ENCODE data around the gene ADGRG2.

The ADGRG2 gene

DNA sequence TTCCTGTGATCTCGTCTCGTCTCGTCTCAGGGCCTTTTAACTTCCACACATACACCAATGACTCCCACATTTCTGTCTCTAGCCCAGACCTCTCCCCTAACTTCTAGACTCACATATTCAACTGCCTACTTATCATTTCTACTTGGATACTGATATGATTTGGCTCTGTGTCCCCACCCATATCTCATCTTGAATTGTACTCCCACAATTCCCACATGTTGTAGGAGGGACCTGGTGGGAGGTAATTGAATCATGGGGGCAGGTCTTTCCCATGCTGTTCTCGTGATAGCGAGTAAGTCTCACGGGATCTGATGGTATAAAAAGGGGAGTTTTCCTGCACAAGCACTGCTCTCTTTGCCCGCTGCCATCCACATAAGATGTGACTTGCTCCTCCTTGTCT lies 147.3 kb downstream of the ADGRG2 start:
- Histone ChIP-seq H3K36me3 (ENCODE audit: insufficient read depth, low read length) (no peaks in the 10 kb centered on the region), H3K4me3 (ENCODE audit: low read depth in 1 of 2, low read length in 2 of 2) (no peak overlapping the region), H3K4me2 (ENCODE audit: insufficient read depth, low read length) (no peak overlapping the region), H3K9me3 (ENCODE audit: insufficient read depth, low read length, severe bottlenecking) (no peaks in the 10 kb centered on the region), H4K20me1 (ENCODE audit: insufficient read depth, low read length) (no peaks in the 10 kb centered on the region), H3K4me1 (ENCODE audit: insufficient read depth, low read length) (no peaks in the 10 kb centered on the region), H3K79me2 (ENCODE audit: insufficient read depth, low read length) (peaks cover 2% of the 10 kb centered on the region; the same call in 1 of the 2 replicates), H3K9ac (ENCODE audit: low read depth, low read length) (no peak overlapping the region), H3K27me3 (ENCODE audit: insufficient read depth, low read length, poor library complexity) (no peaks in the 10 kb centered on the region), H2AFZ (ENCODE audit: low read depth, low read length) (no peak overlapping the region), H3K27ac (ENCODE audit: low read length) (no peak overlapping the region)
- ATAC-seq (ENCODE audit: insufficient read depth, low read depth) (no peak), DNase-seq (no peak)
- TF ChIP-seq, protein P1, sequence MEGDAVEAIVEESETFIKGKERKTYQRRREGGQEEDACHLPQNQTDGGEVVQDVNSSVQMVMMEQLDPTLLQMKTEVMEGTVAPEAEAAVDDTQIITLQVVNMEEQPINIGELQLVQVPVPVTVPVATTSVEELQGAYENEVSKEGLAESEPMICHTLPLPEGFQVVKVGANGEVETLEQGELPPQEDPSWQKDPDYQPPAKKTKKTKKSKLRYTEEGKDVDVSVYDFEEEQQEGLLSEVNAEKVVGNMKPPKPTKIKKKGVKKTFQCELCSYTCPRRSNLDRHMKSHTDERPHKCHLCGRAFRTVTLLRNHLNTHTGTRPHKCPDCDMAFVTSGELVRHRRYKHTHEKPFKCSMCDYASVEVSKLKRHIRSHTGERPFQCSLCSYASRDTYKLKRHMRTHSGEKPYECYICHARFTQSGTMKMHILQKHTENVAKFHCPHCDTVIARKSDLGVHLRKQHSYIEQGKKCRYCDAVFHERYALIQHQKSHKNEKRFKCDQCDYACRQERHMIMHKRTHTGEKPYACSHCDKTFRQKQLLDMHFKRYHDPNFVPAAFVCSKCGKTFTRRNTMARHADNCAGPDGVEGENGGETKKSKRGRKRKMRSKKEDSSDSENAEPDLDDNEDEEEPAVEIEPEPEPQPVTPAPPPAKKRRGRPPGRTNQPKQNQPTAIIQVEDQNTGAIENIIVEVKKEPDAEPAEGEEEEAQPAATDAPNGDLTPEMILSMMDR (IDR thresholded peaks at IDR 0.05; ENCODE audit: borderline replicate concordance, extremely low read depth, low read length, poor library complexity, severe bottlenecking), result no peak
- no peak for TF ChIP-seq EZH2 (IDR thresholded peaks at IDR 0.05; ENCODE audit: borderline replicate concordance, low read depth, low read length, severe bottlenecking)

DNA sequence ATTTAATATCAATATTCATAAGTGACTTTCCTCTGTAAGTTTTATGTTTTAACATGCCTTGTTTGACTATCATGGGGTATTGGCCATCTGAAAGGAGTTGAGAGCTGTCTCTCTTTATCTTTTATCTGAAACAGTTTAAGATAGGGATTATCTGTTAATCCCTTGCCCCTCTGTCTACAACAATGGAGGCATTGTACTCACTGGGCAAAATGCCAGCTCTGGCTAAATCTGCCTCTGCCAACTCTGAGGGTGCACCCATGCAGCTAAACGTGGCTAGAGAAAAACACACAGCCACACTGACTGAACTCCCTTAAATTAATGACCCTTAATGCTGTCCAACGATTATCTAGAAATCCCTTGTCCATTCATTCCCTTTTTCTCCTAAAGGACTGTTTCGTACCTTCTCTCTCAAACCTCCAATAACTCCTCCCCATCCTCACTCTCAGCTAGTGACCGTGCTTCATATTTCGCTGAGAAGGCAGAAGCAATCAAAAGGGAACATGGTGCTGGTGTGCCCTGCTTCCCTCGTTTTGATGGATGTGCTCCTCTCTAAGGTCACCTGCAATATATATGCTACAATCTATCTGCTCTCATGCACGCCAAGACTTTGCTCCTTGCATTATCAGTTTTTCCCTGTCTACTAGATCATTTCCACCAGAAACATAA lies 148.6 kb downstream of the ADGRG2 start:
- H3K27me3 ChIP-seq (ENCODE audit: insufficient read depth, low read length, poor library complexity), result no peaks in the 10 kb centered on the region
- H3K27ac ChIP-seq (ENCODE audit: low read length), result no peak overlapping the region
- TF ChIP-seq, protein P1 (IDR thresholded peaks at IDR 0.05; ENCODE audit: borderline replicate concordance, extremely low read depth, low read length, poor library complexity, severe bottlenecking), result no peak
- TF ChIP-seq EZH2 (IDR thresholded peaks at IDR 0.05; ENCODE audit: borderline replicate concordance, low read depth, low read length, severe bottlenecking), result no peak
- no peak overlapping the region for H3K4me3 ChIP-seq (ENCODE audit: low read depth in 1 of 2, low read length in 2 of 2)
- peaks cover 2% of the 10 kb centered on the region; the same call in 1 of the 2 replicates for H3K79me2 ChIP-seq (ENCODE audit: insufficient read depth, low read length)
- no peak for ATAC-seq (ENCODE audit: insufficient read depth, low read depth)
- no peak for DNase-seq
- H3K4me1 ChIP-seq (ENCODE audit: insufficient read depth, low read length), result no peaks in the 10 kb centered on the region
- H3K4me2 ChIP-seq (ENCODE audit: insufficient read depth, low read length), result no peak overlapping the region
- no peak overlapping the region for H3K9ac ChIP-seq (ENCODE audit: low read depth, low read length)
- H4K20me1 ChIP-seq (ENCODE audit: insufficient read depth, low read length), result no peaks in the 10 kb centered on the region
- H2AFZ ChIP-seq (ENCODE audit: low read depth, low read length), result no peak overlapping the region
- H3K9me3 ChIP-seq (ENCODE audit: insufficient read depth, low read length, severe bottlenecking), result no peaks in the 10 kb centered on the region
- H3K36me3 ChIP-seq (ENCODE audit: insufficient read depth, low read length), result no peaks in the 10 kb centered on the region

DNA sequence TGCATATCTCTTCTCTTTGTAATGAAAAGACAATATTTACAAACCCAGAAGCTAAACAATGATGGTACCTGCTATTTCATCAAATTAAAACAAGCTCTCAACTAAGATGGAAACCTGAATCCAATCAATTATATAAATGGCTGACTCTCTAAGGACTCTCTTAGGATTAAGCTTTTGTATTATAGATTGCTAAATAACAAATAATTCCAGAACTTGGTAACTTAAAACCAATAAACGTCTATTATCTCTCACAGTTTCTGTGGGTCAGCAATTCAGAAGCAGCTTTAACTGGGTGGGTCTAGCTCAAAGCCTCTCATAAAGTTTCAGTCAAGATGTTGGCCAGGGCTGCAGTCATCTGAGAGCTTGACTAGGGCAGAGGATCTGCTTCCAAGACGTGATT lies 150.8 kb downstream of the ADGRG2 start:
- Histone ChIP-seq H3K9me3 (ENCODE audit: insufficient read depth, low read length, severe bottlenecking) (no peaks in the 10 kb centered on the region), H3K9ac (ENCODE audit: low read depth, low read length) (no peak overlapping the region), H3K36me3 (ENCODE audit: insufficient read depth, low read length) (no peaks in the 10 kb centered on the region), H2AFZ (ENCODE audit: low read depth, low read length) (no peak overlapping the region), H3K4me1 (ENCODE audit: insufficient read depth, low read length) (no peaks in the 10 kb centered on the region), H3K79me2 (ENCODE audit: insufficient read depth, low read length) (peaks cover 2% of the 10 kb centered on the region; the same call in 1 of the 2 replicates), H3K4me3 (ENCODE audit: low read depth in 1 of 2, low read length in 2 of 2) (no peak overlapping the region), H4K20me1 (ENCODE audit: insufficient read depth, low read length) (no peaks in the 10 kb centered on the region), H3K4me2 (ENCODE audit: insufficient read depth, low read length) (no peak overlapping the region), H3K27me3 (ENCODE audit: insufficient read depth, low read length, poor library complexity) (no peaks in the 10 kb centered on the region), H3K27ac (ENCODE audit: low read length) (no peak overlapping the region)
- TF ChIP-seq, protein P1 (IDR thresholded peaks at IDR 0.05; ENCODE audit: borderline replicate concordance, extremely low read depth, low read length, poor library complexity, severe bottlenecking), result no peak
- TF ChIP-seq EZH2 (IDR thresholded peaks at IDR 0.05; ENCODE audit: borderline replicate concordance, low read depth, low read length, severe bottlenecking), result no peak
- DNase-seq (no peak), ATAC-seq (ENCODE audit: insufficient read depth, low read depth) (no peak)
